GM23248 (cell line): Measurements from ENCODE around the gene SUZ12. TPM values are rescaled to one million over a fixed set of nuclear protein-coding genes. Genes with fewer than 3 reads are reported as not detected.
"Not testable (repeated sequence)": the region's sequence is repeated elsewhere in the genome, so short reads cannot be mapped to it uniquely, and the experiment has no call there.

Experiments
- DNase-seq: peaks from one replicate; pipeline ENCODE4 v3.0.0-alpha.2; 2015
- H2AFZ ChIP-seq: fragments of 200-600 bp; sonication (generic); 2 replicates; pipeline ENCODE4 v1.6.1; 2016; ENCODE audit warnings: antibody characterized with exemption
- H3F3A ChIP-seq: fragments of 200-600 bp; sonication (generic); 2 replicates; pipeline ENCODE4 v1.6.1; 2016; ENCODE audit warnings: mild to moderate bottlenecking, antibody characterized with exemption, mixed run types; ENCODE audit not compliant: insufficient read depth
- H3K27ac ChIP-seq: fragments of 200-600 bp; sonication (generic); 2 replicates; pipeline ENCODE4 v1.5.1; 2016; ENCODE audit warnings: mild to moderate bottlenecking
- H3K27me3 ChIP-seq: fragments of 200-600 bp; sonication (generic); replicated peaks from 2 replicates; pipeline ENCODE4 v1.6.1; 2016; ENCODE audit warnings: mild to moderate bottlenecking; ENCODE audit not compliant: insufficient read depth
- H3K36me3 ChIP-seq: fragments of 200-600 bp; sonication (generic); 2 replicates; pipeline ENCODE4 v1.6.1; 2016; ENCODE audit warnings: low read depth, mild to moderate bottlenecking
- H3K4me1 ChIP-seq: fragments of 200-600 bp; sonication (generic); 2 replicates; pipeline ENCODE4 v1.6.1; 2016; ENCODE audit warnings: mild to moderate bottlenecking; ENCODE audit not compliant: insufficient read depth
- H3K4me2 ChIP-seq: fragments of 200-600 bp; sonication (generic); one replicate; pipeline ENCODE4 v1.6.1; 2016; ENCODE audit warnings: mild to moderate bottlenecking; ENCODE audit not compliant: unreplicated experiment
- H3K4me3 ChIP-seq: fragments of 200-600 bp; sonication (generic); 2 replicates; pipeline ENCODE4 v1.5.1; 2016; ENCODE audit warnings: mild to moderate bottlenecking
- H3K79me2 ChIP-seq: fragments of 200-600 bp; sonication (generic); 2 replicates; pipeline ENCODE4 v1.6.1; 2016; ENCODE audit warnings: mild to moderate bottlenecking; ENCODE audit not compliant: insufficient read depth
- H3K9ac ChIP-seq: fragments of 200-600 bp; sonication (generic); 2 replicates; pipeline ENCODE4 v1.6.1; 2016; ENCODE audit warnings: mild to moderate bottlenecking
- H3K9me2 ChIP-seq: fragments of 200-600 bp; sonication (generic); 2 replicates; pipeline ENCODE4 v1.6.1; 2016; ENCODE audit warnings: mixed run types, mild to moderate bottlenecking, moderate library complexity; ENCODE audit not compliant: insufficient read depth
- H3K9me3 ChIP-seq: fragments of 200-600 bp; sonication (generic); one replicate; pipeline ENCODE4 v1.6.1; 2017; ENCODE audit warnings: low read depth
- H4K20me1 ChIP-seq: fragments of 200-600 bp; sonication (generic); 2 replicates; pipeline ENCODE4 v1.6.0; 2016; ENCODE audit not compliant: insufficient read depth
- EZH2 ChIP-seq: fragments of 200-600 bp; sonication (generic); IDR thresholded peaks from 2 replicates; pipeline ENCODE4 v1.6.1; 2018; ENCODE audit warnings: antibody characterized with exemption, mild to moderate bottlenecking; ENCODE audit not compliant: insufficient read depth, poor library complexity, severe bottlenecking
- EZH2phosphoT487 ChIP-seq: fragments of 200-600 bp; sonication (generic); IDR thresholded peaks from 2 replicates; pipeline ENCODE4 v1.6.1; 2018; ENCODE audit warnings: antibody characterized with exemption, moderate library complexity, mild to moderate bottlenecking, low read depth; ENCODE audit not compliant: insufficient read depth
- WGBS, 2 experiments: methylation state at CpG; one replicate each; pipeline ENCODE4 v1.1.6; 2015 to 2017; ENCODE audit warnings: low lambda C conversion rate in 2 of 2, low coverage in 1 of 2; ENCODE audit errors: missing lambda C conversion rate in 2 of 2; 5-methylcytosine and 5-hydroxymethylcytosine counted together
- in situ Hi-C: fragments of 300-500 bp; cut with MboI; formaldehyde crosslinking; loops from 2 replicates; pipeline ENCODE4 v1.15.0; 2020
- polyA plus RNA-seq: library from polyadenylated mRNA; unstranded; fragments of >200 nt; fragmentation: Nextera tagmentation; extraction: Ambion mirVana; gene quantifications from 2 replicates; pipeline ENCODE4 v1.2.1, GENCODE V29; 2016
- total RNA-seq: library from RNA; depleted of rRNA; stranded (reverse); fragments of >200 nt; shearing (Covaris generic); gene quantifications from 2 replicates; pipeline ENCODE4 v1.2.3, GENCODE V29; 2014

SUZ12 gene
- total and polyA plus RNA-seq, 2 experiments from 2014 or later: 6.8 to 12.9 TPM

DNA sequence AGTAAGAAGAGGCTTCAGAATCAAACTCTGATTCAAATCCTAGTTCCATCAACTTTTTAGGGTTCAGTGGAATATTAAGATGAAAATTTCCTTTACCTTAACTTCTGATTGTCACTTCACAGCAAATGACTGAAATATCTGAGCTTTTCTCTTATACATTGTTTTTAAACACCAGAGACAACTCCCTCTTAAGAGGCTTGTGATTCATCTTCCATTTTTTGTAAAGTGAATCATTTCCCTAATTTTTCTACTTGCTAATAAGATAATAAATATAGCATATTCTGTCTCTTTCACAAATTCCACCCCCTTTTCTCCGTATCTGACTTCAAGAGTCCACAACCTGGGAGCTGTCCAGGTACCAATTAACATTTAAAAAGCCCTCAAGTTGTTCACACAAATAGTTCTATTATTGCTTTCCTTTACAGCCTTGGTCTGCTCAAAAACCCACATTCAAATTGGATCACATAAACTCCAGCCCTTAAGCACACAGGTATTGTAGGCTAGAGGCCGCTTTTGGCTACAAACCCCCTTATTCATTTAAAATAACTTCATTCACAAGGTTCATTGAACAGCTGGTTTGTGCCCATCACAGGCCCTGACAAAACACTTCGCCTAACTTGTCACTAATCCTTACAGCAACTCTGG is 21.2 kb upstream of the SUZ12 start:
- Histone ChIP-seq H3K9me3 (no peaks in the 10 kb centered on the region), H3K4me3 (no peak overlapping the region), H2AFZ (peak overlapping the region; percentile 49), H3K79me2 (no peaks in the 10 kb centered on the region), H4K20me1 (no peaks in the 10 kb centered on the region), H3K4me1 (peaks cover 24% of the 10 kb centered on the region), H3K36me3 (no peaks in the 10 kb centered on the region), H3K27me3 (no peaks in the 10 kb centered on the region), H3F3A (peaks cover 18% of the 10 kb centered on the region), H3K27ac (0 out of 2 replicates have a peak overlapping the region, but pooled peaks have one; percentile 21), H3K4me2 (peak overlapping the region; percentile 33), H3K9ac (no peak overlapping the region), H3K9me2 (no peaks in the 10 kb centered on the region)
- WGBS, 2 experiments: 64 to 70% methylated on average over 3 of the region's 3 CpGs
- TF ChIP-seq EZH2: no peak
- TF ChIP-seq EZH2phosphoT487: no peak
- in situ Hi-C loops: no loop called here
- peak; percentile 54 for DNase-seq

DNA sequence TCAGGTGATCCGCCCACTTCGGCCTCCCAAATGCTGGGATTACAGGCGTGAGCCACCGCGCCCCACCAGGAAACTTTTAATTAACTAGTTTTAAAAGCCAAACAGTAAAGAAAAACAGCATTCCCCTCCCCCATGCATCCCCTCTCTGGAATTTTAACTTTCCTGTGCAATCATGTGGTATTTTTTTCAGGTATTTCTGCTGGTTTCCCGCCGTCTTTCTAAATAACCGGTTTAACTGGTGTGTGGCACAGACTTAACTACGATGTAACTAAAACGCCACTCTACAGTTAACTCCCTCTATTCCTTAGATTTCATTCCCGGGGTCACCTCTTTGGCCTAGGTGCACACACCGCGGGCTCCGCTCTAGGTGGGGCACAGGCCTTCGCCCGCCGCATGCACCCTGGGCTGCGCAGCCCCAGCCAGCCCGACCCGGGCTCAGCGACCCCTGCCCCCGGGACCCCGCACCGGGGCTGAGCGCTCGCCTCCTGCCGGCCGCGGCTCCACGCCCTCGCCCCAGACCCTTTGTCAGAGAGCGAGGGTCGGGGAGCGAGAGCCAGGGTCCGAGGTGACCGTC is 20.2 kb upstream of the SUZ12 start:
- H2AFZ ChIP-seq: 0 out of 2 replicates have a peak overlapping the region, but pooled peaks have one; percentile 25
- H3K27ac ChIP-seq: no peak overlapping the region
- no peak overlapping the region for H3K4me3 ChIP-seq
- no peaks in the 10 kb centered on the region for H3K9me2 ChIP-seq
- 71 to 73% methylated on average over 35 to 36 of the region's 36 CpGs for WGBS, 2 experiments
- H3K4me2 ChIP-seq: no peak overlapping the region
- TF ChIP-seq EZH2: no peak
- no peak for TF ChIP-seq EZH2phosphoT487
- H3F3A ChIP-seq: peaks cover 18% of the 10 kb centered on the region
- no peaks in the 10 kb centered on the region for H3K36me3 ChIP-seq
- no peak for DNase-seq
- H3K9ac ChIP-seq: no peak overlapping the region
- H3K27me3 ChIP-seq: no peaks in the 10 kb centered on the region
- peaks cover 24% of the 10 kb centered on the region for H3K4me1 ChIP-seq
- no peaks in the 10 kb centered on the region for H3K9me3 ChIP-seq
- no peaks in the 10 kb centered on the region for H4K20me1 ChIP-seq
- H3K79me2 ChIP-seq: no peaks in the 10 kb centered on the region
- in situ Hi-C loops: no loop called here

DNA sequence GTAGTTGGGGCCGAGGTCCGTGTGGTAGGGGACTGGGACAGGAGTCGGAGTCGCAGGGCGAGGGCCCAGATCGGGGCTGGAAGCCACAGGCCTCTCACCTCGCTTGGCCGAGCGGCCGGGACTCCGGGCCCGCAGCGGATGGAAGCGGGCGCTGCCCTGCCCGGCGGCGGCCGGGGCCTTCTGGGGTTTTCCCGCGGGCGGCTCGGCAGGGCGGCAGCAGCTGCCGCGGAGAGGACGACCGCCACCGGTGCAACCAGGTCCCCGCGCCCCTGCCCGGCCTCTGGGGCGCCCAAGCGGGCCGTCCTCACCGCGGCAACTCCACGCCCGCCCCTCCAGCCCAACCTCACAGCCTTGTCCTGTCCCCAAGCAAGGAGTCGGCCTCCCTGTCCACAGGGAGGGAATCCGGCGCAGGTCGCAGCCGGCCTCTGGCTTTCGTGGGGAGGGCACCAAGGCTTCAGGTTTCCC is 19.7 kb upstream of the SUZ12 start:
- H4K20me1 ChIP-seq: no peaks in the 10 kb centered on the region
- no peaks in the 10 kb centered on the region for H3K9me2 ChIP-seq
- peak overlapping the region; percentile 25; the same call in 1 of the 2 replicates for H2AFZ ChIP-seq
- H3K27me3 ChIP-seq: no peaks in the 10 kb centered on the region
- H3K4me1 ChIP-seq: peaks cover 24% of the 10 kb centered on the region
- DNase-seq: no peak
- in situ Hi-C loops: no loop called here
- H3K4me3 ChIP-seq: no peak overlapping the region
- H3K4me2 ChIP-seq: no peak overlapping the region
- peaks cover 18% of the 10 kb centered on the region for H3F3A ChIP-seq
- H3K27ac ChIP-seq: no peak overlapping the region
- H3K79me2 ChIP-seq: no peaks in the 10 kb centered on the region
- TF ChIP-seq EZH2 (no peak), EZH2phosphoT487 (no peak)
- H3K9me3 ChIP-seq: no peaks in the 10 kb centered on the region
- no peaks in the 10 kb centered on the region for H3K36me3 ChIP-seq
- 28 to 31% methylated on average over 29 to 35 of the region's 45 CpGs for WGBS, 2 experiments
- no peak overlapping the region for H3K9ac ChIP-seq

DNA sequence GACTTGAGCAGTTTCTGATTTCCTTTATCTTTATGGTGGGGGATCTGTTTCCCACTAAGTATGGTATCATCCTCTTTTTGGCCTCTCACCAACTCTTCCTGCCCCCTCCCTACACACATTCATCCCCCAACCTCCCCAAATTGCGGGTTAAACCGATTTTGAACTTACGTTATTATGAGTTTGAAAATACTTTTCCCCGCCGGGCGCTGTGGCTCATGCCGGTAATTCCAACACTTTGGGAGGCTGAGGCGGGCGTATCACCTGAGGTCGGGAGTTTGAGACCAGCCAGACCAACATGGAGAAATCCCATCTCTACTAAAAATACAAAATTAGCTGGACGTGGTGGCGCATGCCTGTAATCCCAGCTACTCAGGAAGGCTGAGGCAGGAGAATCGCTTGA is 19.1 kb upstream of the SUZ12 start:
- 93 to 95% methylated on average over 13 of the region's 13 CpGs for WGBS, 2 experiments
- H3K9me3 ChIP-seq, H3K27me3 ChIP-seq, H3K4me2 ChIP-seq, DNase-seq, in situ Hi-C loops, H3K36me3 ChIP-seq, H4K20me1 ChIP-seq, H2AFZ ChIP-seq, H3K4me3 ChIP-seq, H3K79me2 ChIP-seq, H3K27ac ChIP-seq, H3K9ac ChIP-seq, H3K9me2 ChIP-seq: not testable (repeated sequence)
- peaks cover 18% of the 10 kb centered on the region for H3F3A ChIP-seq
- peaks cover 24% of the 10 kb centered on the region for H3K4me1 ChIP-seq
